GM19468 (cell line): ENCODE data around the gene PANK2.
"Not testable (repeated sequence)": the region's sequence is repeated elsewhere in the genome, so short reads cannot be mapped to it uniquely, and the experiment has no call there.

Experiments used
- ATAC-seq: cut with Tn5 transposase; IDR thresholded peaks from one replicate; pipeline ENCODE4 v1.9.1; 2021; ENCODE audit warnings: mild to moderate bottlenecking, moderate library complexity, moderate number of reproducible peaks; ENCODE audit not compliant: unreplicated experiment; ENCODE audit errors: extremely low read depth

Gene PANK2

DNA sequence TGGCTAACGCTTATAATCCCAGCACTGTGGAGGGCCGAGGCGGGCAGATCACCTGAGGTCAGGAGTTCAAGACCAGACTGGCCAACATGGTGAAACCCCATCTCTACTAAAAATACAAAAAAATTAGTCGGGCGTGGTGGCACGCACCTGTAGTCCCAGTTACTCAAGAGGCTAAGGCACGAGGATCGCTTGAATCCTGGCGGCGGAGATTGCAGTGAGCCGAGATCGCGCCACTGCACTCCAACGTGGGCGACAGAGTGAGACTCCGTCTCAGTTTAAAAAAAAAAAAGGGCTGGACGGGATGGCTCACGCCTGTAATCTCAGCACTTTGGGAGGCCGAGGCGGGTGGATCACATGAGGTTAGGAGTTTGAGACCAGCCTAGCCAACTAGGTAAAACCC lies 83.4 kb downstream of the PANK2 start:
- not testable (repeated sequence) for ATAC-seq

DNA sequence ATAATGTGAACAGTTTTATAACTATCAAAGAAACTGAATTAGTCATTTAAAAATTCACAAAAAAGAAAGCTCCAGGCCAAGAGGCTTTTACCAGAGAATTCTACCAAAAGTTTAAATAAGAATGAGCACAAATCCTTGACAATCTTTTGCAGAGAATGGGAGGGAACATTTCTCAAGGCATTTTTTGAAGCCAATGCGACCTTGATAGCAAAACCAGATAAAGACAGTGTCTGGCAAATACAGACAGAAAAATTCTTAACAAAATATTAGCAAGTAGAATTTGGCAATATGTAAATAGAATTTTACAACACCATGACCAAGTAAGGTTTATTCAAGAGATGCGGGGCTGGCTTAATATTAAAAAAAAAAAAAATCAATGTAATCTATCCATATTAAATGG lies 84.5 kb downstream of the PANK2 start:
- no peak for ATAC-seq

DNA sequence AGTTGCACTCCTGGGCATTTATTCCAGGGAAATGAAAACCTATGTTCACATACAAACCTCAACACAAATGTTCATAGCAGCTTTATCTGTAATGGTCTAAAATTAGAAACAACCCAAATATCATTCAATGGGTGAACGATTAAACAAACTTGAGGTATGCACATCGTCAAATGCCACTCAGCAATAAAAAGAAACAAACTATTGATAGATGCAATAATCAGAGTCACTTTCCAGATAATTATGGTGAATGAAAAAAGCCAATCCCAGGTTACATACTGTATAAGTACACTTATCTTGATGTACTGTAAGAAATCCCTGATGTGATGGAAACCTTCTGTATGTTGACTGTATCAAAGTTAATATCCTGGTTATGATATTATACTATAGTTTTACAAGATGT lies 87.3 kb downstream of the PANK2 start:
- ATAC-seq: no peak
